ENCODE data around the gene OR11H7.
A peak's percentile ranks its signal among the peaks of the same experiment; 100 is the strongest.
"Not testable (repeated sequence)": the region's sequence is repeated elsewhere in the genome, so short reads cannot be mapped to it uniquely, and the experiment has no call there.

OR11H7 gene

DNA sequence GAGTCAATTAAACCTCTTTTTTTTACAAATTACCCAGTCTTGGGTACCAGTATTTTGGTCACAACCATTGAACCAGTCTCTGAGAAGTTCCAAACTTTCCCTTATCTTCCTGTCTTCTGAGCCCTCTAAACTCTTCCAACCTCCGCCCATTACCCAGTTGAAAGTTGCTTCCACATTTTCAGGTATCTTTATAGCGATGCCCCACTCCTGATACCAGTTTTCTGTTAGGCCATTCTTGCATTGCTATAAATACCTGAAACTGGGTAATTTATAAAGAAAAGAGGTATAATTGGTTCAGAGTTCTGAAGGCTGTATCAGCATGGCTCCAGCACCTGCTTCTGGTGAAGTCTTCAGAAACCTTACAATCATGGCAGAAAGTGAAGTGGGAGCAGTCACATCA is 45.3 kb downstream of the OR11H7 start:
- no peak overlapping the region for H3K4me3 ChIP-seq (ENCODE audit: low read depth, low read length)
- no peak overlapping the region for H3K27ac ChIP-seq (ENCODE audit: low read depth, low read length)
- H3K36me3 ChIP-seq (ENCODE audit: control insufficient read depth, insufficient read depth, low read length) = 0 out of 2 replicates have a peak, but pooled peaks cover 4% of the 10 kb centered on the region
- H3K9ac ChIP-seq (ENCODE audit: low read length) = no peak overlapping the region
- no peaks in the 10 kb centered on the region for H3K27me3 ChIP-seq (ENCODE audit: control insufficient read depth, insufficient read depth, low read length)
- H3K4me1 ChIP-seq (ENCODE audit: control insufficient read depth, insufficient read depth, low read length) = no peaks in the 10 kb centered on the region
- peaks cover 58% of the 10 kb centered on the region for H3K9me3 ChIP-seq (ENCODE audit: control insufficient read depth, insufficient read depth, low read depth, low read length)

DNA sequence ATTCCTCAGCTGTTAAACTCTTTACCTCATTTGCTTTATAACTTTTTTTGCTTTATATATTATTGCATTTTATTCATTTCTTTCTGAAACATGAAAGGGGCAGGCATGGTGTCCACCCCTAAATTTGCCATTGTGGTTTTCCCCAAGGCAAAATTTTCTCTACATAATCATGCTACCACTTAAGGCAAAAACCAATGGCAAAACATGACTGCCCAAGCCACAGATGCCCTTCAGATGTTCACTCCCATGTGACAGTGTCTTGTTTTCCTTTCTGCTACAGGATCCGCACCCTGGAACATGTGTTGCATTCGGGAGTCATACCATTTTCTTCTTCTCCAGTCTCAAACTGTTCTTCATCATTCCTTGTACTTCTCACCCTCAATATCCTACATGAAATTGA is 48.6 kb downstream of the OR11H7 start:
- no peaks in the 10 kb centered on the region for H3K27me3 ChIP-seq (ENCODE audit: control insufficient read depth, insufficient read depth, low read length)
- no peaks in the 10 kb centered on the region for H3K4me1 ChIP-seq (ENCODE audit: control insufficient read depth, insufficient read depth, low read length)
- no peak overlapping the region for H3K9ac ChIP-seq (ENCODE audit: low read length)
- no peak overlapping the region for H3K4me3 ChIP-seq (ENCODE audit: low read depth, low read length)
- H3K27ac ChIP-seq (ENCODE audit: low read depth, low read length) = no peak overlapping the region
- H3K36me3 ChIP-seq (ENCODE audit: control insufficient read depth, insufficient read depth, low read length) = 0 out of 2 replicates have a peak, but pooled peaks cover 4% of the 10 kb centered on the region
- H3K9me3 ChIP-seq (ENCODE audit: control insufficient read depth, insufficient read depth, low read depth, low read length) = peaks cover 42% of the 10 kb centered on the region

DNA sequence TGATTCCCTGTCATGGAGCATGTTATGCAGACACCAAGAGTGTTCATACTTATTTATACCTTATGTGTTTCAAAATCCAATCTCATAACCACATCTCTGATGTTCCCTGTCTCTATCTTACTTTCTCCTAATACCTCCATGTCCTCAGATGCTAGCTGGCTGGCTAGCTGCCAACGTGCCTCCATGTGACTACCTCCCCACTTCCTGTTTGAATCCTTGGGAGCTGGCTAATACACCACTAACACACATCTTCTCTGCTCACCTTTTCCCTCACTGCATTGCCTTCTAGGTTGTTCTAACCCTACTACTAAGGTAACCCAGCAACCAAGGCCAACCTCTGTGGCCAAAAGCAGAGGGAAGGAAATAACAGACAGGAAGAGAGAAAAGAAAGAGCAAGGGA is 49.6 kb downstream of the OR11H7 start:
- H3K27ac ChIP-seq (ENCODE audit: low read depth, low read length) = no peak overlapping the region

DNA sequence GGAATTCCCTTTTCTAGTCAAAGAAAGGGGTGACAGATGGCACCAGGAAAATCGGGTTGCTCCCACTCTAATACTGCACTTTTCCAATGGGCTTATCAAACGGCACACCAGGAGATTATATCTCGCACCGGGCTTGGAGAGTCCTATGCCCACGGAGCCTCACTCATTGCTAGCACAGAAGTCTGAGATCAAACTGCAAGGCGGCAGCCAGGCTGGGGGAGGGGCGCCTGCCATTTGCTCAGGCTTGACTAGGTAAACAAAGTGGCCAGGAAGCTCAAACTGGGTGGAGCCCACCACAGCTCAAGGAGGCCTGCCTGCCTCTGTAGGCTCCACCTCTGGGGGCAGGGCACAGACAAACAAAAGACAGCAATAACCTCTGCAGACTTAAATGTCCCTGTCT is 51.5 kb downstream of the OR11H7 start:
- H3K27me3 ChIP-seq (ENCODE audit: control insufficient read depth, insufficient read depth, low read length); H3K27ac ChIP-seq (ENCODE audit: low read depth, low read length); H3K9ac ChIP-seq (ENCODE audit: low read length); H3K36me3 ChIP-seq (ENCODE audit: control insufficient read depth, insufficient read depth, low read length); H3K4me1 ChIP-seq (ENCODE audit: control insufficient read depth, insufficient read depth, low read length): not testable (repeated sequence)
- peak overlapping the region; percentile 46; the same call in 1 of the 2 replicates for H3K4me3 ChIP-seq (ENCODE audit: low read depth, low read length)
- peaks cover 15% of the 10 kb centered on the region; the same call in 1 of the 2 replicates for H3K9me3 ChIP-seq (ENCODE audit: control insufficient read depth, insufficient read depth, low read depth, low read length)

More for the DNA sequence above, 49.6 kb downstream of the OR11H7 start:
- Histone ChIP-seq H3K4me1 (ENCODE audit: control insufficient read depth, insufficient read depth, low read length) (no peaks in the 10 kb centered on the region), H3K9me3 (ENCODE audit: control insufficient read depth, insufficient read depth, low read depth, low read length) (peaks cover 32% of the 10 kb centered on the region), H3K9ac (ENCODE audit: low read length) (no peak overlapping the region), H3K27me3 (ENCODE audit: control insufficient read depth, insufficient read depth, low read length) (no peaks in the 10 kb centered on the region), H3K36me3 (ENCODE audit: control insufficient read depth, insufficient read depth, low read length) (0 out of 2 replicates have a peak, but pooled peaks cover 4% of the 10 kb centered on the region), H3K4me3 (ENCODE audit: low read depth, low read length) (no peak overlapping the region)

All from HUES6 (cell line).